ENCODE results near the gene DAP.

- TF ChIP-seq CTCF (IDR thresholded peaks at IDR 0.05) (no peak), POLR2A (IDR thresholded peaks at IDR 0.05) (no peak)
Measured at GRCh38 chr5:10750909-10751308, 10.1 kb downstream of the DAP start.
